ENCODE results near the gene SFRP4. TPM values are rescaled to one million over a fixed set of nuclear protein-coding genes. Genes with fewer than 3 reads are reported as not detected.

Gene SFRP4
- not detected in 2 replicates for total RNA-seq (2011; cell fraction: chromatin; rRNA removed; ENCODE audit: low replicate concordance)
- total RNA-seq (2011; cell fraction: nucleolus; rRNA removed), result not detected in 2 replicates
- not detected in 2 replicates for total RNA-seq (2011; cell fraction: nucleoplasm; rRNA removed)
- total RNA-seq (2014; rRNA removed) (not detected in 2 replicates), total RNA-seq (2014; rRNA removed; fragmentation: Illumina TruSeq; extraction: Trizol) (not detected in 2 replicates), total RNA-seq (2015; rRNA removed; fragmentation: Illumina TruSeq; extraction: Trizol) (not detected in 2 replicates), total RNA-seq (2021) (not detected in 2 replicates), polyA plus RNA-seq (2011; rRNA removed) (not detected in 2 replicates), polyA plus RNA-seq (2014; fragmentation: Illumina TruSeq; extraction: Trizol) (not detected in 2 replicates), polyA plus RNA-seq (2014; fragmentation: Nextera tagmentation; extraction: Ambion mirVana) (not detected), polyA plus RNA-seq (2014; rRNA removed) (0.05 TPM in 1 of 2 replicates, not detected in the other), polyA minus RNA-seq (2011; rRNA and poly(A)+ RNA removed) (not detected in 2 replicates), Bru-seq, nascent RNA (not detected), BruChase-seq, experiment 1, labeled RNA remaining after a 2-hour chase (not detected), BruChase-seq, experiment 2, labeled RNA remaining after a 6-hour chase (not detected)
- not detected in 2 replicates for polyA plus RNA-seq (2011; cell fraction: cytosol; rRNA removed)
- polyA plus RNA-seq (2011; cell fraction: nucleus; rRNA removed), result not detected in 2 replicates
- polyA plus RNA-seq (2012), result not detected in 2 replicates
- not detected in 2 replicates for polyA minus RNA-seq (2011; cell fraction: cytosol; rRNA and poly(A)+ RNA removed)
- polyA minus RNA-seq (2011; cell fraction: nucleus; rRNA and poly(A)+ RNA removed), result not detected in 2 replicates
- long read RNA-seq, experiment 1, result 0 reads
- long read RNA-seq, experiment 2, result 0 reads
- long read RNA-seq, experiment 3, result 0 reads

GRCh38 chr7:37916673-37917660 is at the start of gene SFRP4:
TSS of gene SFRP4 (minus strand) at chr7:37916817. CDS start at chr7:37916537, 280 bp downstream.
- in situ Hi-C loops (cut with MboI) (no loop called here), intact Hi-C loops (cut with micrococcal nuclease) (loop anchor here (1.0 kb wide), 1 partner anchor 124 kb away; no protein-coding TSS in a partner anchor)
- H3K4me2 ChIP-seq (ENCODE audit: insufficient read depth, low read length), result no peak within 1 kb of the TSS
- H3K27me3 ChIP-seq (ENCODE audit: control insufficient read depth in 2 of 2, insufficient read depth in 2 of 2, low read length in 2 of 2), result peaks cover 0 to 8% of the 10 kb centered on the region in 2 experiments; a peak in 3 of 5 replicates
- BruUV-seq (replicated peaks), result no TSS peak
- ATAC-seq (peak; percentile 85), FAIRE-seq (peak; percentile 89), DNase-seq (ENCODE audit: extremely low read depth in 1 of 4, low spot score in 3 of 4) (peak; percentile 28 to 66 (median 36))
- no peak within 1 kb of the TSS for H3K27ac ChIP-seq (ENCODE audit: extremely low read depth, low read depth, low read length)
- no peaks in the 10 kb centered on the region for H3K36me3 ChIP-seq (ENCODE audit: control insufficient read depth, insufficient read depth, low read length)
- no peaks in the 10 kb centered on the region for H3K79me2 ChIP-seq (ENCODE audit: control insufficient read depth, insufficient read depth, low read length)
- 33% methylated on average over 30 of the region's 46 CpGs for WGBS (ENCODE audit: insufficient coverage, low coverage, missing lambda C conversion rate)
- TF ChIP-seq EGR1 (conservative IDR thresholded peaks at IDR 0.05) (no peak), CTCFL (IDR thresholded peaks at IDR 0.05; ENCODE audit: borderline replicate concordance, insufficient read depth, low read depth, low read length, poor library complexity, severe bottlenecking) (peak; percentile 32), RAD21 (CRISPR knock-in tag; conservative IDR thresholded peaks at IDR 0.05 in 1 of 2, IDR thresholded peaks at IDR 0.05 in 1 of 2) (peak; percentile 30 to 66; a peak in 3 of 4 replicates), ZBTB17 (CRISPR knock-in tag; IDR thresholded peaks at IDR 0.05) (no peak), ATF3 (IDR thresholded peaks at IDR 0.05) (peak; percentile 25; the same call in 1 of the 2 replicates), ATF3 (CRISPR knock-in tag; conservative IDR thresholded peaks at IDR 0.05) (no peak), CTCF (IDR thresholded peaks at IDR 0.05 in 2 of 3, conservative IDR thresholded peaks at IDR 0.05 in 1 of 3; ENCODE audit: insufficient read depth in 2 of 3, low read depth in 1 of 3, low read length in 3 of 3) (peak; percentile 67 to 70 (median 68)), MCM7 (IDR thresholded peaks at IDR 0.05) (no peak), NR2C1 (IDR thresholded peaks at IDR 0.05) (no peak), NR2C1 (tag; IDR thresholded peaks at IDR 0.05) (no peak), SMC3 (conservative IDR thresholded peaks at IDR 0.05; ENCODE audit: insufficient read depth, low read depth, low read length) (peak; percentile 43; the same call in 1 of the 2 replicates)
- no peak within 1 kb of the TSS for H3K9ac ChIP-seq (ENCODE audit: insufficient read depth in 1 of 2, low read depth in 2 of 2, low read length in 2 of 2)
- H2AFZ ChIP-seq (ENCODE audit: low read depth, low read length), result peak within 1 kb of the TSS; percentile 69
- CTCF ChIA-PET (ENCODE audit: low intra/inter-chr PET ratio), result no interaction called here
- H3K9me1 ChIP-seq (ENCODE audit: control insufficient read depth, insufficient read depth, low read length), result no peaks in the 10 kb centered on the region
- peaks cover 9 to 26% of the 10 kb centered on the region in 2 experiments for H3K4me1 ChIP-seq (replicated peaks in 1 of 2; ENCODE audit: control insufficient read depth in 2 of 2, insufficient read depth in 2 of 2, low read length in 2 of 2)
- POLR2A ChIA-PET, result interaction anchor here (0.6 to 0.8 kb wide), 2 partner anchors 32 to 304 kb away, joined by 3 read pairs; no protein-coding TSS in a partner anchor
- H4K20me1 ChIP-seq (replicated peaks; ENCODE audit: control insufficient read depth, insufficient read depth, low read length), result no peaks in the 10 kb centered on the region
- H3K9me3 ChIP-seq (replicated peaks; ENCODE audit: control insufficient read depth, insufficient read depth, low read depth, low read length), result no peaks in the 10 kb centered on the region
- H3K4me3 ChIP-seq, result no peak within 1 kb of the TSS
